MCF 10A (cell line): ENCODE measurements around the gene SREBF2. TPM values are rescaled to one million over a fixed set of nuclear protein-coding genes. Genes with fewer than 3 reads are reported as not detected.

Experiments
- BruUV-seq: library from RNA; stranded (reverse); fragments of 400-500 nt; replicated peaks from 2 replicates; lab custom pipeline; 2021; lab: Mats Ljungman, UMichigan
- CTCF ChIA-PET: fragments of 300-600 bp; sonication (Branson Sonifier 250); formaldehyde crosslinking; extraction: SDS; loops from one replicate; lab custom pipeline; 2021; ENCODE audit warnings: antibody characterized with exemption, inconsistent platforms; lab: Yijun Ruan, JAX
- POLR2A ChIA-PET: fragments of 300-600, 350-650 bp; sonication (Branson Sonifier 250); formaldehyde crosslinking; extraction: SDS; loops from one replicate; lab custom pipeline; 2020; ENCODE audit warnings: antibody characterized with exemption, inconsistent platforms; lab: Yijun Ruan, JAX
- DNase-seq: peaks from one replicate; pipeline ENCODE4 v3.0.0-alpha.2; 2018; ENCODE audit not compliant: unreplicated experiment
- H3K27ac Mint-ChIP-seq: one replicate; pipeline ENCODE4 v1.8.0; 2022; ENCODE audit warnings: mild to moderate bottlenecking, low read depth, mixed read lengths; ENCODE audit not compliant: unreplicated experiment
- H3K27me3 Mint-ChIP-seq: one replicate; pipeline ENCODE4 v1.8.0; 2022; ENCODE audit warnings: mixed read lengths; ENCODE audit not compliant: insufficient read depth, unreplicated experiment
- H3K36me3 Mint-ChIP-seq: one replicate; pipeline ENCODE4 v1.8.0; 2022; ENCODE audit warnings: mild to moderate bottlenecking, moderate library complexity, mixed read lengths; ENCODE audit not compliant: insufficient read depth, unreplicated experiment
- H3K4me1 Mint-ChIP-seq: one replicate; pipeline ENCODE4 v1.8.0; 2022; ENCODE audit warnings: mixed read lengths; ENCODE audit not compliant: insufficient read depth, unreplicated experiment
- H3K4me3 Mint-ChIP-seq: one replicate; pipeline ENCODE4 v1.8.0; 2022; ENCODE audit warnings: mild to moderate bottlenecking, moderate library complexity, mixed read lengths; ENCODE audit not compliant: unreplicated experiment
- H3K9me3 Mint-ChIP-seq: one replicate; pipeline ENCODE4 v1.8.0; 2022; ENCODE audit warnings: mixed read lengths; ENCODE audit not compliant: unreplicated experiment
- intact Hi-C: fragments of 100-400 bp; cut with micrococcal nuclease; formaldehyde crosslinking; loops from 2 replicates; pipeline ENCODE4 v1.14.1; 2022
- total RNA-seq: library from RNA; stranded (reverse); gene quantifications from 2 replicates; pipeline ENCODE4 v1.2.3, GENCODE V29; 2022
- TF ChIP-seq, protein P1 (sequence below): fragments of 200-600 bp; IDR thresholded peaks from one replicate; pipeline ENCODE4 v1.8.0; 2022; ENCODE audit warnings: antibody characterized with exemption, mild to moderate bottlenecking; ENCODE audit not compliant: unreplicated experiment

The SREBF2 gene
- total RNA-seq, 1 experiment from 2014 or later: 104 TPM

DNA sequence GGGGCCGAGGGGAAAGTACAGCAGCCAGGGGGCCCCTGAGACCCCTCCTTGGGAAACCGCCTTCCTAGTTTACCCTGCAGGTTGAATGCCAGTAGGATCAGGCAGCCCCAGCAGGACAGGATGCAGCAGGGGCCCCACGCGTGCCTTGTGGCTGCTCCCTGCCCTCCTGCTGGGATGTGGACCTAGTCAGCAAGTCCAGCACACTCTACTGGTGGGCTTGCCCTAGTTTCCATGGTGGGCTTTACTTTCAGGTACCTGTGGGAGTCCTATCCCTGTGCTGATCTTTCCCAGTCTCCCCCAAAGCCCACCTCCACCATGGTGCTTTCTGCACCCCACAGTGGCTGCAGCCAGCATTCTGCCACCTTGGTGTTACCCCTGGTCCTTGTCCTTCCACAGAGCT is 59.8 kb downstream of the SREBF2 start:
- ChIA-PET POLR2A (no interaction called here), CTCF (no interaction called here)
- Mint-ChIP-seq H3K36me3 (peaks cover 99% of the 10 kb centered on the region), H3K4me1 (no peaks in the 10 kb centered on the region), H3K4me3 (no peak overlapping the region), H3K27ac (no peak overlapping the region), H3K9me3 (no peaks in the 10 kb centered on the region), H3K27me3 (no peaks in the 10 kb centered on the region)
- TF ChIP-seq, protein P1, sequence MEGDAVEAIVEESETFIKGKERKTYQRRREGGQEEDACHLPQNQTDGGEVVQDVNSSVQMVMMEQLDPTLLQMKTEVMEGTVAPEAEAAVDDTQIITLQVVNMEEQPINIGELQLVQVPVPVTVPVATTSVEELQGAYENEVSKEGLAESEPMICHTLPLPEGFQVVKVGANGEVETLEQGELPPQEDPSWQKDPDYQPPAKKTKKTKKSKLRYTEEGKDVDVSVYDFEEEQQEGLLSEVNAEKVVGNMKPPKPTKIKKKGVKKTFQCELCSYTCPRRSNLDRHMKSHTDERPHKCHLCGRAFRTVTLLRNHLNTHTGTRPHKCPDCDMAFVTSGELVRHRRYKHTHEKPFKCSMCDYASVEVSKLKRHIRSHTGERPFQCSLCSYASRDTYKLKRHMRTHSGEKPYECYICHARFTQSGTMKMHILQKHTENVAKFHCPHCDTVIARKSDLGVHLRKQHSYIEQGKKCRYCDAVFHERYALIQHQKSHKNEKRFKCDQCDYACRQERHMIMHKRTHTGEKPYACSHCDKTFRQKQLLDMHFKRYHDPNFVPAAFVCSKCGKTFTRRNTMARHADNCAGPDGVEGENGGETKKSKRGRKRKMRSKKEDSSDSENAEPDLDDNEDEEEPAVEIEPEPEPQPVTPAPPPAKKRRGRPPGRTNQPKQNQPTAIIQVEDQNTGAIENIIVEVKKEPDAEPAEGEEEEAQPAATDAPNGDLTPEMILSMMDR: no peak
- no TSS peak for BruUV-seq
- intact Hi-C loops: no loop called here
- no peak for DNase-seq

DNA sequence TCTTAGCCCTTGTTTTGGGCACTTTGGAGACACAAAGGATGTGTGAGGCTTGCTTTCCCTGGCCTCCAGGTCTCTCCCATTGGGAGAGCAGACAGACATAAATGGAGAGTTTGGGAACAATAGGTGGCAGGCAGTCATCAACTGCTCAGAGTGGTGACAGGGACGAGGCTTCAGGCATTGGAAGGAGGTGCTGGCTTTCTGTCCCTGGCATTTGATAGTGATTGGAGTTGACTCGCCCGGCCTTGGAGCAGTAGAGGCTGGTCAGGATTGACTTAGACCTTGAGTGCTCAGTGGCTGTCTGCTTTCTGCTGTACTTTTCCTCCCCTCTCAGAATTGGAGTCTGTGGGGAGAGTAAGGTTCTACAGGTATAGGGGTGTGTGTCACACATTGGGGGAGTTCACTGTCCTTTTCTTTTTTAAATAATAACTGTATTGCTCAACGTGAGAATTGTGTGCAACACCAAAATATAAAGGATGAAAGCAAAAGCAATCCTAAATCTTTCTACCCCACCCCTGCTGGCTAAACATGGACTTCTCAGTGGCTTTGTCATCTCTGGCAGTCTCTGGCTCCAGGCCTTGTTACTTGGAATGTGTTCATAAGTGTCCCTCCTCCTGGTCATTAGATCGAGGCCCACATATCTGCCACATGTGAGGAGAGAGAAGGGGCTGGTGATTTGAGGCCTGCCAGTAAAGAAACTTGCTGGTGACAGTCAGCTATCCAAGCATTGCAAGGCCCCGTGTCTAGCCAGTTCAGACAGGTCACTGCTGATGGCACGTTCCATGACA is 60.9 kb downstream of the SREBF2 start:
- DNase-seq: no peak
- intact Hi-C loops: no loop called here
- Mint-ChIP-seq H3K27ac (no peak overlapping the region), H3K27me3 (no peaks in the 10 kb centered on the region), H3K36me3 (peaks cover 99% of the 10 kb centered on the region), H3K4me1 (no peaks in the 10 kb centered on the region), H3K9me3 (no peaks in the 10 kb centered on the region), H3K4me3 (no peak overlapping the region)
- BruUV-seq: no TSS peak
- POLR2A ChIA-PET: interaction anchor here (0.6 kb wide), 1 partner anchor 29 kb away, joined by 3 read pairs; no protein-coding TSS in a partner anchor
- CTCF ChIA-PET: interaction anchor here (0.6 kb wide), 1 partner anchor 39 kb away, joined by 3 read pairs; no protein-coding TSS in a partner anchor
- TF ChIP-seq, protein P1: no peak

GRCh38 chr22:41898645-41899044 is 65.7 kb downstream of the SREBF2 start:
- H3K4me1 Mint-ChIP-seq: no peaks in the 10 kb centered on the region
- no peak overlapping the region for H3K4me3 Mint-ChIP-seq
- CTCF ChIA-PET: no interaction called here
- H3K27ac Mint-ChIP-seq: no peak overlapping the region
- H3K27me3 Mint-ChIP-seq: no peaks in the 10 kb centered on the region
- no TSS peak for BruUV-seq
- H3K9me3 Mint-ChIP-seq: no peaks in the 10 kb centered on the region
- intact Hi-C loops: no loop called here
- peaks cover 86% of the 10 kb centered on the region for H3K36me3 Mint-ChIP-seq
- DNase-seq: no peak
- TF ChIP-seq, protein P1: no peak
- POLR2A ChIA-PET: no interaction called here

DNA sequence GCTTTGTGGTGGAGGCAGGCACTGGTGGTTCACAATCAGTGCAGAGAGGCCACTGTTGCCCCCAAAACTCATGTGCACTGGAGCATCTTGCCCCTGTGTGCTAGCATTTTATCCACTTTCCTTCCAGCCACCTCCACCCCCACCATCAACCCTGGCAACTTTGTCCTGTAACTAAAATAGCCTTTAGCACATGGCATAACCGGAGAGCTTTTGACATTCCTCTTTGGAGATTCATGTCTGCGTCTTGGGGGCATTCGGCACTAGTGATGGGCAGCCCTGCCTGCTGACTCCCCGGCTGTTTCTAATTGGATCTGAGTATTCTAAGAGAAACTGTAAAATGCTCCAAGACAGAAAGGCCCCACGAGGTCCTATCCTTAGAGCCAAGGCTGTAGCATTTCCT is 66.2 kb downstream of the SREBF2 start:
- no TSS peak for BruUV-seq
- DNase-seq: no peak
- Mint-ChIP-seq H3K27ac (no peak overlapping the region), H3K4me1 (no peaks in the 10 kb centered on the region), H3K27me3 (no peaks in the 10 kb centered on the region), H3K36me3 (peaks cover 82% of the 10 kb centered on the region), H3K4me3 (no peak overlapping the region), H3K9me3 (no peaks in the 10 kb centered on the region)
- ChIA-PET CTCF (interaction anchor here (0.6 kb wide), 1 partner anchor 12 kb away, joined by 3 read pairs; no protein-coding TSS in a partner anchor), POLR2A (no interaction called here)
- intact Hi-C loops: no loop called here
- TF ChIP-seq, protein P1: no peak
